Suprapubic skin (tissue), 4 donors: ENCODE data around the gene POU2AF1.

ENCODE experiments used
- CTCF ChIP-seq, 2 donors: fragments of 200-600 bp in 1 of 2; fragments of 450-650 bp in 1 of 2; sonication (generic) in 1 of 2; IDR thresholded peaks; one replicate each; pipeline ENCODE4 v1.5.1; 2016 to 2019; ENCODE audit warnings: antibody characterized with exemption in 2 of 2, mild to moderate bottlenecking in 1 of 2, moderate library complexity in 1 of 2
- EP300 ChIP-seq: sonication (generic); formaldehyde crosslinking; IDR thresholded peaks from one replicate; pipeline ENCODE4 v1.6.1; 2017; ENCODE audit warnings: antibody characterized with exemption
- POLR2A ChIP-seq, 2 donors: fragments of 450-650 bp; IDR thresholded peaks; one replicate each; pipeline ENCODE4 v1.6.1; 2017; ENCODE audit warnings: antibody characterized with exemption in 2 of 2, mild to moderate bottlenecking in 2 of 2, moderate library complexity in 2 of 2
- POLR2AphosphoS5 ChIP-seq, 3 donors: sonication (generic); formaldehyde crosslinking; IDR thresholded peaks; one replicate each; pipeline ENCODE4 v1.6.1; 2017; ENCODE audit warnings: antibody characterized with exemption in 3 of 3

DNA sequence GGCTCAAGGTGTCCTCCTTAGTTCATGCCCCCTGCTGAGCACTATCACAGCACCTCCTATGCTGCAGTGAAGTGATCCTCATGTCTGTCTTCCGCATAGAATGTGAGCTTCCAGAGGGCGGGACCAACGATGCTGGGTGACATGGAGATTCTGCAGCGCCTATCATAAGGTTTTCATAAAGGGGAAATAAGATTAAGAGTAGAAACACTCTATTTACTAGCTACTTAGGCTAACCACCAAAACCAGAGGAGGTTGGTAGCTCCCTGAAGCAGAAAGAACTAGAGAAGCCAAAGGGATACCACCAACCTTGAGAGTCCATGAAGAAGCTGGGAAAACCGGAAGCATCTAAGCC, 39.3 kb upstream of the POU2AF1 start:
- TF ChIP-seq EP300 (no peak), CTCF (IDR thresholded peaks at IDR 0.05) (no peak), POLR2A (IDR thresholded peaks at IDR 0.05) (no peak), POLR2AphosphoS5 (IDR thresholded peaks at IDR 0.05) (no peak)
